ENCODE measurements around the gene ACAP3.
A peak's percentile ranks its signal among the peaks of the same experiment; 100 is the strongest.

The ACAP3 gene

DNA sequence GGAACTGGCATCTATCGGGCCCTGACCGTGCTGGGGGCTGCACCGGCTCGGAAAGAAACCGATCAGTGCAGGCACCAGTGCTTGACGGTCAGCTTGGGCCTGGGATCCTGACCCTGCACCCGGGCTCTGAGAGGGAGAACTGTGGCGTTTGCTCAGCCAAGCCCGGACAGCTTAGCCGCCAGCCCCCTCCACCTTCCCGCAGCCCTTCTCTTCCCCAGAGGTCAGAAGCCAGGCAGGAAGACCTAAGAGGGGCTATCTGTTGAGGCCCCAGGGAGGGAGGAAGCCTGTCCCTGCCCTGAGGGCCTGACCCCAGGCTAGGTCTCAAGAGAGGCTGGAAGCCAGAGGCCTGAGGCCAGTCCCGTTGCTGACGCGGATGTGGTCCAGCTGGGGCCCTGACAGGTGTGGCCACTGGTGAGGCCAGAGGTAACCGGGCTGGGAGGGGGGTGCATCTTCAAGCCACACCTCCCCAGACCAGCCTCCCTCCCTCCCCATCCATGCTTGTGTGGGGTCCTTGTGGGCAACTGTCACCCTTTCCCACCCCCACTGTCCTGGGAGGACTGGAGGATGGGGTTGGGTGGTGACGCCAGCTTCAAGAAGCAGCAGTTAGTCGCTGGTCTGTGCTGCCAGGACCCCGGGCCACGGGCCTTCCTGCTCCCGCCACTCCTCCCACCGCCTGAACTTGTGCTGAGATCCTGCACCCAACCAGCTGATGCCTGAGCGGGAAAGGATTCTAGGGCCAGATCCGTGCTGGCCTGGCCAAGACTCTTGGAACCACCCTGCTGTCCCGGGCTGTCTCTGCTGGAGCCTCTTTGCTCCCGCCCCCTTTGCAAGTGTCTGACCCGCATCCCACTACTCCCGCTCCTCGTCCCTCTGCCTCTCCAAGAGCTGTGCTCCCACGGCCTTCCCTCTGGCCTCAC lies 44.0 kb upstream of the ACAP3 start:
- H3K36me3 ChIP-seq (ENCODE audit: control insufficient read depth in 5 of 5, insufficient read depth in 5 of 5, low read length in 5 of 5): peaks cover 0 to 18% (median 15%) of the 10 kb centered on the region in 5 donors
- H3K4me3 ChIP-seq (ENCODE audit: low read depth in 1 of 5, low read length in 5 of 5): peak overlapping the region in 1 of 5 donors; percentile 2
- H3K27me3 ChIP-seq (ENCODE audit: control insufficient read depth in 5 of 5, insufficient read depth in 4 of 5, low read length in 5 of 5): peaks cover 0 to 11% (median 0%) of the 10 kb centered on the region in 5 donors
- H3K9me3 ChIP-seq (ENCODE audit: control insufficient read depth in 5 of 5, low read length in 5 of 5): no peaks in the 10 kb centered on the region
- no peak overlapping the region for H3K27ac ChIP-seq (ENCODE audit: low read depth, low read length)
- no peak overlapping the region for H3K9ac ChIP-seq (ENCODE audit: low read length in 5 of 5)
- peaks cover 8 to 62% (median 57%) of the 10 kb centered on the region in 5 donors for H3K4me1 ChIP-seq (ENCODE audit: control insufficient read depth in 5 of 5, insufficient read depth in 5 of 5, low read length in 5 of 5)

DNA sequence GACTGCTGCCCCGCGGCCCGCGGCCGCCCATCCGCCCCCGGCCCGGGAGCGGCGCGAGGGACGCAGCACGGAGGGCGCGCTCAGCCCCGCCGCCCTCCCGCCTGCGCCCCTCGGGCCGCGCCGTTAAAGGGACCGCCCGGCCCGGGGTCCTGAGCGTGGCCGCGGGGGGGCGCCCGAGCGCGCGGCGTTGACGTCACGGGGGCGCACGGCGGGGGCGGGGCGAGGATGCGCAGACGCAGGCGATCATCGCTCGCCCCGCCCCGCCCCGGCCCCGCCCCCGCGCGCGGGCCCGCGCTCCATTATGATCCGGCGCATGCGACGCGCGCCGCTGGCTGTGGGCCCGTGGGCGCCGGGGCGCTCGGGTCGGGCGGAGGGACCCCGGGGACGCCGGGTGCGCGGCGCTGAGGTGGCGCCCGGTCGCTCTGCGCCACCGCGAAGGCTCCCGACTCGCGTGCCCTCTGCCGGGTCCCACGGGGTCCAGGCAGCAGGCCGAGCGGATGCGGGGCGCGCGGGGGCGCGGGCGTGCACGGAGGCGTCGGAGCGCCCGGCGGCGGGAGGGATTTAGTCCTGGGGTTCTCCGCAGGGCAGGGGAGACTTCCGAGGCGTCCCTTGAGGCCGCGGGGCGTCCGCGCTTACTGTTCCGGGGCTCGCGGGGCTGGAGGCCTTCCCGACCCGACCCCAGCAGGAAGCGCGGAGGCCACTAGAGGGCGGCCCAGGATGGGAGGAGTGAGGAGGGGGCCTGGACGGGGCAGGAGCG lies 41.7 kb upstream of the ACAP3 start, which contains the start of gene DVL1:
Gene DVL1, minus strand, starts transcription at position 163 of the 757 bp plus-strand sequence. CDS start 353 bp downstream, outside the sequence.
- no peaks in the 10 kb centered on the region for H3K9me3 ChIP-seq (ENCODE audit: control insufficient read depth in 5 of 5, low read length in 5 of 5)
- H3K27me3 ChIP-seq (ENCODE audit: control insufficient read depth in 5 of 5, insufficient read depth in 4 of 5, low read length in 5 of 5): peaks cover 0 to 11% (median 0%) of the 10 kb centered on the region in 5 donors
- peaks cover 0 to 18% (median 11%) of the 10 kb centered on the region in 5 donors for H3K36me3 ChIP-seq (ENCODE audit: control insufficient read depth in 5 of 5, insufficient read depth in 5 of 5, low read length in 5 of 5)
- peak within 1 kb of the TSS; percentile 70 to 81 (median 77) for H3K4me3 ChIP-seq (ENCODE audit: low read depth in 1 of 5, low read length in 5 of 5)
- peak within 1 kb of the TSS; percentile 38 to 86 (median 74) for H3K9ac ChIP-seq (ENCODE audit: low read length in 5 of 5)
- peaks cover 8 to 74% (median 69%) of the 10 kb centered on the region in 5 donors for H3K4me1 ChIP-seq (ENCODE audit: control insufficient read depth in 5 of 5, insufficient read depth in 5 of 5, low read length in 5 of 5)
- peak within 1 kb of the TSS; percentile 46 for H3K27ac ChIP-seq (ENCODE audit: low read depth, low read length)

DNA sequence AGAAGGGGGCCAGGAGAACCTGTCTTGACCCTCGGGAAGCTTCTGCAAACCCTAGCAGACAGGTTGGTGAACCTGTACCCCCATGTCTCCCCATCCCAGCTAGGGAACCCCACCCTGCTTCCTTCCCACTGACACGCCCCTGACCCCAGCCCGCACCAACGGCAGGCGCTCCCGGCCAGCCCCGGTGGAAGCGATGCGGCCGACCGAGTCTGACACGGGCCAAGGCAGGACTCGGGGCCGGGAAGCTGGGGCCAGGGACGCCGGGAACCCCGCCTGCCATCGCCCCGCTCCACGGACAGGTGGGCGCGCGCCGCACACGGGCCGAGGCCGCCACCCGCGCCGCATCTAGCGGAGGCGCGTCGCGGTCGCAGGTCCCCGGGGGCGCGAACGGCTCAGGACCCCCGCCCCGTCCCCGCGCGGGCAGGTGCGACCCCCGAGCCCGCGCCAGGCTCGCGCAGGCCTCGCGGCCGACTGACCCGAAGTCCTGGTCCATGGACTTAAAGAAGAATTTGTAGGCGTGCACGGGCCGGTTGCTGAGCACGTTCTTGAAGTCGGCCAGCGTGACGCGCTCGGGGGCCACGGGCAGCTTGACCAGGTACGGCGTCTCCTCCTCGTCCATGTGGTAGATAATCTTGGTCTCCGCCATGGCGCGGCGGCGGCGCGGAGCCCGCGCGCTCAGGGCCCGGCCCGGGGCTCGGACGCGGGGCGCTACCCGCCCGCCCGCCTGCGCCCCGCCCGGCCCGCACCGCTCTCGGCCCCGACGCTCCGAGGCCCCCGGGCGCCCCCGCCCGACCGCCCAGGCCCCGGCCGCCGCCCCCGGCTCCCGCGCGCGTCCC lies 40.9 kb upstream of the ACAP3 start:
- peaks cover 8 to 70% (median 62%) of the 10 kb centered on the region in 5 donors for H3K4me1 ChIP-seq (ENCODE audit: control insufficient read depth in 5 of 5, insufficient read depth in 5 of 5, low read length in 5 of 5)
- H3K9ac ChIP-seq (ENCODE audit: low read length in 5 of 5): peak overlapping the region; percentile 38 to 86 (median 74)
- H3K27ac ChIP-seq (ENCODE audit: low read depth, low read length): peak overlapping the region; percentile 46
- H3K36me3 ChIP-seq (ENCODE audit: control insufficient read depth in 5 of 5, insufficient read depth in 5 of 5, low read length in 5 of 5): peaks cover 0 to 12% (median 8%) of the 10 kb centered on the region in 5 donors
- H3K27me3 ChIP-seq (ENCODE audit: control insufficient read depth in 5 of 5, insufficient read depth in 4 of 5, low read length in 5 of 5): peaks cover 0 to 6% (median 0%) of the 10 kb centered on the region in 5 donors
- peak overlapping the region; percentile 70 to 81 (median 77) for H3K4me3 ChIP-seq (ENCODE audit: low read depth in 1 of 5, low read length in 5 of 5)
- H3K9me3 ChIP-seq (ENCODE audit: control insufficient read depth in 5 of 5, low read length in 5 of 5): no peaks in the 10 kb centered on the region

DNA sequence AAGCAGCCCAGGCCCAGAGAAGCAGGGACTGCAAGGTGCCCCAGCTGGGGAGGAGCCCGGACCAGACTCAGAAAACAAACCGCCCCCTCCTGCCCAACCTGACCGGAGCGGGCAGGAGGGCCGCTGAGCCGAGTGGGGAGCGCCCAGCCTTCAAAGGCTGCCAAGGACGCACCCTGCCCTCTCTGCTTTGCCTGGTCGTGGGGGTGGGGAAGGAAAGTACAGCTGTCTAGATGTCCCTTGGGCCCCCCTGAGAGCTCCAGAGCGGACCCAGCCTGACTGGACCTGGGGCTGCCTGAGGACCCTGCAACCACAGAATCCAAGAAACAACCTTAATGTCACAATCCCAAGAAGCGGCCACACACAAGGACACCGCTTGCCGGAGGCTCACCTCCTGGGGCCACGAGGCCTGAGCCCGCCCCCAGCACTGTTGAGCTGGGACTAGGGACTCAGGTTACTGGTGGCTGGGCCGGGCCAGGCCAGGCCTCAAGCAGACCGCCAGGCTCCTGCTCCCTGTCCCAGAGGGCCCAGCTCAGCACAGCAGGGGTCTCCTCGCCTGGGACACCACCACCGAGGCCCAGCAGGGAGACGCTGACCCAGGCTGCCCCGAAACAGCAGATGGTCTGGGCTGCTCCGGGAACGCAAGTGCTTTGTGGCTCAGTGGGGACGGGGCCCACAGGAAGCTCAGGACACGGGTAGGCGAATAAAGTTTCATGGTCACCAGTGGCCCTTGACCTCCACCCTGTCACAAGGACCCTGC lies 40.1 kb upstream of the ACAP3 start:
- peaks cover 0 to 6% (median 2%) of the 10 kb centered on the region in 5 donors for H3K36me3 ChIP-seq (ENCODE audit: control insufficient read depth in 5 of 5, insufficient read depth in 5 of 5, low read length in 5 of 5)
- peak overlapping the region; percentile 46 for H3K27ac ChIP-seq (ENCODE audit: low read depth, low read length)

DNA sequence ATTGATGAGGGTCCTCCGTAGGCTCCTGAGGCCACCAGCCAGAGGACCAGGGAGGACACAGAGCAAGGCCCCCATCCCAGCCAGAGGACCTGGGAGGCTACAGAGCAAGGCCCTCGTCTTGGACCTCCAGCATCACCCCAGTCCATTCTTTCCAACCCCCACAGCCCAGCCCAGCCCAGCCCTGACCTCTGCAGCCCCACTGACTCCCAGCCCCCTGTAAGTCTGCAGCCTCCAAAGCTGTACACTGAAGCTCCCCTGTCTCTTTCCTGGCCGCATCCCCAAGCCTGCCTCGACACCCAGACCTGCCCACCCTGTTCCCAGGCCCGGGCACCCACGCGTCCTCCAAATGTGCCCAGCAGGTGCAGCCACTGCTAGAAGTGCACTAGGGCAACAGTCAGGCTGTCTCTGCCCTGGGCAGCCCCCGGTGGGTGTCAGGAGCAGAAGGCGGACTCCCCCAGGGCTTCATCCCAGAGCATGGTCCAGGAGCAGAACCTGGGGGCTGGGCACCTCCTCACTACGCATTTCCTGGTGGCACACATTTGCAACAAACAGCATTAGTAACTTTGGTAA lies 39.4 kb upstream of the ACAP3 start:
- Histone ChIP-seq H3K4me1 (ENCODE audit: control insufficient read depth in 5 of 5, insufficient read depth in 5 of 5, low read length in 5 of 5) (peaks cover 0 to 55% (median 47%) of the 10 kb centered on the region in 5 donors), H3K9ac (ENCODE audit: low read length in 5 of 5) (peak overlapping the region in 3 of 5 donors; percentile 72 to 86 (median 86))

More for the DNA sequence above, 40.1 kb upstream of the ACAP3 start:
- peaks cover 0 to 3% (median 0%) of the 10 kb centered on the region in 5 donors for H3K27me3 ChIP-seq (ENCODE audit: control insufficient read depth in 5 of 5, insufficient read depth in 4 of 5, low read length in 5 of 5)
- H3K4me3 ChIP-seq (ENCODE audit: low read depth in 1 of 5, low read length in 5 of 5): peak overlapping the region; percentile 70 to 81 (median 77)
- H3K9me3 ChIP-seq (ENCODE audit: control insufficient read depth in 5 of 5, low read length in 5 of 5): no peaks in the 10 kb centered on the region
- peaks cover 6 to 62% (median 54%) of the 10 kb centered on the region in 5 donors for H3K4me1 ChIP-seq (ENCODE audit: control insufficient read depth in 5 of 5, insufficient read depth in 5 of 5, low read length in 5 of 5)
- peak overlapping the region; percentile 38 to 86 (median 74) for H3K9ac ChIP-seq (ENCODE audit: low read length in 5 of 5)

DNA sequence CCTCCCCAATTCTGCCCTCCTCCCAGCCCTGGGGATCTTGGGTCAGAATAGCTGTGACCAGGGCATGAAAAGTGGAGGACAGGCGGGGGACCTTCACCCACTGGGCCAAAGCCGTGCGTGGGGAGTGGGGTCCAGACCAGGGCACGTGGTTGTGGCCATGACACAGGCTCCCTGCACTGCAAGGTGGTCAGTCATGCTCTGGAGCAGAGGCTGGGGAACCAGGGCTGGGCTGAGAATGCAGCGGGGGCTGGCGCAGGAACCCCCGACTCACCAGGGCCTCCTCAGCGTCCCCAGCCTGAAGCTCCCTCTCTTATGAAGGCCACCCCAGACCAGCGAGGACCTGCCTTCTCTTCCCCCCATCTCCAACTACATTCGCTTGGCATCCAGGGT lies 38.8 kb upstream of the ACAP3 start:
- Histone ChIP-seq H3K4me1 (ENCODE audit: control insufficient read depth in 5 of 5, insufficient read depth in 5 of 5, low read length in 5 of 5) (peaks cover 0 to 49% (median 41%) of the 10 kb centered on the region in 5 donors), H3K9me3 (ENCODE audit: control insufficient read depth in 5 of 5, low read length in 5 of 5) (no peaks in the 10 kb centered on the region), H3K27ac (ENCODE audit: low read depth, low read length) (no peak overlapping the region), H3K36me3 (ENCODE audit: control insufficient read depth in 5 of 5, insufficient read depth in 5 of 5, low read length in 5 of 5) (peaks cover 0 to 8% (median 5%) of the 10 kb centered on the region in 5 donors), H3K9ac (ENCODE audit: low read length in 5 of 5) (peak overlapping the region in 3 of 5 donors; percentile 0 to 56 (median 23)), H3K27me3 (ENCODE audit: control insufficient read depth in 5 of 5, insufficient read depth in 4 of 5, low read length in 5 of 5) (no peaks in the 10 kb centered on the region), H3K4me3 (ENCODE audit: low read depth in 1 of 5, low read length in 5 of 5) (no peak overlapping the region)

More for the DNA sequence above, 39.4 kb upstream of the ACAP3 start:
- Histone ChIP-seq H3K9me3 (ENCODE audit: control insufficient read depth in 5 of 5, low read length in 5 of 5) (no peaks in the 10 kb centered on the region), H3K27ac (ENCODE audit: low read depth, low read length) (peak overlapping the region; percentile 46), H3K4me3 (ENCODE audit: low read depth in 1 of 5, low read length in 5 of 5) (peak overlapping the region in 1 of 5 donors; percentile 81), H3K36me3 (ENCODE audit: control insufficient read depth in 5 of 5, insufficient read depth in 5 of 5, low read length in 5 of 5) (peaks cover 0 to 3% (median 0%) of the 10 kb centered on the region in 5 donors), H3K27me3 (ENCODE audit: control insufficient read depth in 5 of 5, insufficient read depth in 4 of 5, low read length in 5 of 5) (no peaks in the 10 kb centered on the region)

DNA sequence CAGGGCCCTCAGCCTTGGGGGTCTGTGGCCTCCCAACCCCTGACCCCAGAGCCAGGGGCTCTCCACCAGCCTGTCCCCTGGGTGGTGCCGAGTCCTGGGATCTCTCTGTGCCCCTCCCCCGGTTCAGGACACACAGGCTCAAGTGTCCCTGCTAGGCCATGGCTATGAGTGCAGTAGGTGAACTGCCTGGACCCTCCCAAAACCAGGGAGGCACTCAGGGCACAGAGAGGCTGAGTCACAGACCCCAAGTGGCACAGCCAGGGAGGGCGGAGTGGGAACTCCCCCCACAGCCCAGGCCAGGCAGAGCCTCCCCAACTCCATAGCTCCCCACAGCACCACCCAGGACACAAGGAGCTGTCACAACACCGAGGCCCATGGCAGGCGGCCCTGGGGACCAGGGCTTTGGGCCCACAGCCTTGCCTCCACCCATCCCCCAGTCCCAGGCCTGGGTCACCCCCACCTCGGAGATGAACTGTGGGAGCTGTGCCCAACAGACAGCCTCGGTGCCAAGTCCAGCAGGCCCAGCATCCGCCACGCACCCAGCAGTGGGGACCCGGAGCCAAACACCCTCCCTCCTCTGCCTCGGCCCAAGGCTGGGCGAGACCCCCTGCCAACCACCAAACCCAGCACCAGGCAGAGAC lies 38.2 kb upstream of the ACAP3 start:
- Histone ChIP-seq H3K9me3 (ENCODE audit: control insufficient read depth in 5 of 5, low read length in 5 of 5) (no peaks in the 10 kb centered on the region), H3K27me3 (ENCODE audit: control insufficient read depth in 5 of 5, insufficient read depth in 4 of 5, low read length in 5 of 5) (no peaks in the 10 kb centered on the region), H3K4me3 (ENCODE audit: low read depth in 1 of 5, low read length in 5 of 5) (no peak overlapping the region), H3K27ac (ENCODE audit: low read depth, low read length) (no peak overlapping the region), H3K9ac (ENCODE audit: low read length in 5 of 5) (peak overlapping the region in 2 of 5 donors; percentile 23 to 56), H3K4me1 (ENCODE audit: control insufficient read depth in 5 of 5, insufficient read depth in 5 of 5, low read length in 5 of 5) (peaks cover 0 to 47% (median 39%) of the 10 kb centered on the region in 5 donors), H3K36me3 (ENCODE audit: control insufficient read depth in 5 of 5, insufficient read depth in 5 of 5, low read length in 5 of 5) (peaks cover 0 to 13% (median 10%) of the 10 kb centered on the region in 5 donors)

DNA sequence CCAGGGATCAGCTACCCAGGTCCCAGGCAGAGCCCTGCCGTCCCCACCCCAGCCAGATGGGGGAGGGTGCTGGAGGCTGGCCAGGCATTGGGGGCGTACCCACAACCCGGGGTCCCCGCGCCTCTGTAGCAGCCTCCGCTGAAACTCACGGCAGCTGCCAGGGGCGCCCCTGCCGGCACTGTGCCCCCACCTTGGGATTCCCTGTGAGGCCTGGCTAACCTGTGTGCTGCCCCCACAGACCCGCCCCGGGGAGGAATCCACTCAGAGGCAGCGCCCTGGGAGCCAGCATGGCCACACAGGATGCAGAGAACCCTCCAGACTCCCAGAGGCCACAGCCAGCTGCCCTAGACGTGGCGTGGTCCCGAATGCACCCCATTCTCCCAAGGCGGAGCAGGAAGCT lies 37.7 kb upstream of the ACAP3 start:
- H3K27me3 ChIP-seq (ENCODE audit: control insufficient read depth in 5 of 5, insufficient read depth in 4 of 5, low read length in 5 of 5): no peaks in the 10 kb centered on the region
- no peak overlapping the region for H3K27ac ChIP-seq (ENCODE audit: low read depth, low read length)
- H3K36me3 ChIP-seq (ENCODE audit: control insufficient read depth in 5 of 5, insufficient read depth in 5 of 5, low read length in 5 of 5): peaks cover 0 to 18% (median 16%) of the 10 kb centered on the region in 5 donors
- peak overlapping the region in 1 of 5 donors; percentile 56 for H3K9ac ChIP-seq (ENCODE audit: low read length in 5 of 5)
- no peak overlapping the region for H3K4me3 ChIP-seq (ENCODE audit: low read depth in 1 of 5, low read length in 5 of 5)
- no peaks in the 10 kb centered on the region for H3K9me3 ChIP-seq (ENCODE audit: control insufficient read depth in 5 of 5, low read length in 5 of 5)
- peaks cover 0 to 47% (median 39%) of the 10 kb centered on the region in 5 donors for H3K4me1 ChIP-seq (ENCODE audit: control insufficient read depth in 5 of 5, insufficient read depth in 5 of 5, low read length in 5 of 5)

Data from subcutaneous abdominal adipose tissue (tissue), 5 donors.